IMR-90 (cell line): Measurements from ENCODE around the gene IL37. TPM values are rescaled to one million over a fixed set of nuclear protein-coding genes. Genes with fewer than 3 reads are reported as not detected.

ENCODE experiments used
- ATAC-seq: fragments of 200-7000 bp; cut with Tn5 transposase; 2 replicates; pipeline ENCODE4 v1.9.1; 2020; ENCODE audit warnings: low read depth, mild to moderate bottlenecking, moderate library complexity
- BruUV-seq: library from RNA; stranded (reverse); fragments of 400-500 nt; replicated peaks from 2 replicates; lab custom pipeline; 2021; lab: Mats Ljungman, UMichigan
- CTCF ChIA-PET: fragments of 300-600 bp; formaldehyde crosslinking; extraction: SDS; loops from one replicate; lab custom pipeline; 2021; ENCODE audit warnings: antibody characterized with exemption; lab: Yijun Ruan, JAX
- POLR2A ChIA-PET: fragments of 300-600 bp; sonication (Branson Sonifier 250); formaldehyde crosslinking; loops from one replicate; lab custom pipeline; 2022; ENCODE audit warnings: antibody characterized with exemption; ENCODE audit not compliant: unreplicated experiment; lab: Charles Lee
- DNase-seq: peaks from one replicate; pipeline ENCODE4 v3.0.0; 2013
- H2AFZ ChIP-seq: replicated peaks from 2 replicates; pipeline ENCODE3; 2013; ENCODE audit warnings: low read length, mild to moderate bottlenecking; ENCODE audit not compliant: poor library complexity
- H2AK5ac ChIP-seq: 2 replicates; pipeline ENCODE4 v1.6.1; 2013; ENCODE audit warnings: low read depth, low read length, inconsistent platforms
- H2AK9ac ChIP-seq: replicated peaks from 2 replicates; pipeline ENCODE3; 2013; ENCODE audit warnings: mild to moderate bottlenecking, low read depth, low read length, moderate library complexity; ENCODE audit not compliant: poor library complexity
- H2BK120ac ChIP-seq: 2 replicates; pipeline ENCODE4 v1.6.1; 2013; ENCODE audit warnings: low read depth, low read length, inconsistent platforms
- H2BK15ac ChIP-seq: 3 replicates; pipeline ENCODE4 v1.6.1; 2013; ENCODE audit warnings: low read depth, low read length, inconsistent platforms
- H2BK20ac ChIP-seq: 2 replicates; pipeline ENCODE4 v1.6.1; 2013; ENCODE audit warnings: low read depth, mild to moderate bottlenecking, inconsistent platforms, low read length, moderate library complexity
- H2BK5ac ChIP-seq: 2 replicates; pipeline ENCODE4 v1.6.1; 2013; ENCODE audit warnings: mild to moderate bottlenecking, low read depth, low read length, inconsistent platforms; ENCODE audit not compliant: poor library complexity, severe bottlenecking
- H3K14ac ChIP-seq: replicated peaks from 2 replicates; pipeline ENCODE4 v1.6.1; 2013; ENCODE audit warnings: low read depth, low read length, inconsistent platforms
- H3K18ac ChIP-seq: 2 replicates; pipeline ENCODE4 v1.6.1; 2013; ENCODE audit warnings: low read depth, low read length, control low read depth
- H3K23ac ChIP-seq: 2 replicates; pipeline ENCODE4 v1.6.1; 2013; ENCODE audit warnings: low read depth, low read length, inconsistent platforms
- H3K27ac ChIP-seq: 2 replicates; pipeline ENCODE4 v1.5.1; 2013; ENCODE audit warnings: mild to moderate bottlenecking, control low read depth, low read length; ENCODE audit not compliant: insufficient read depth
- H3K27me3 ChIP-seq: 2 replicates; pipeline ENCODE4 v1.6.1; 2013; ENCODE audit warnings: low read length; ENCODE audit not compliant: control insufficient read depth, insufficient read depth
- H3K36me3 ChIP-seq: 2 replicates; pipeline ENCODE4 v1.6.1; 2013; ENCODE audit warnings: low read length, mixed read lengths; ENCODE audit not compliant: control insufficient read depth, insufficient read depth
- H3K4ac ChIP-seq: 2 replicates; pipeline ENCODE4 v1.6.1; 2013; ENCODE audit warnings: low read depth, low read length, inconsistent platforms
- H3K4me1 ChIP-seq: 2 replicates; pipeline ENCODE4 v1.6.1; 2013; ENCODE audit warnings: low read length, mixed read lengths; ENCODE audit not compliant: control insufficient read depth, insufficient read depth
- H3K4me2 ChIP-seq: 2 replicates; pipeline ENCODE4 v1.6.1; 2013; ENCODE audit warnings: low read depth, mild to moderate bottlenecking, control low read depth, low read length, moderate library complexity
- H3K4me3 ChIP-seq: 2 replicates; pipeline ENCODE4 v1.5.1; 2013; ENCODE audit warnings: low read depth, mild to moderate bottlenecking, control low read depth, low read length, moderate library complexity; ENCODE audit not compliant: insufficient read depth
- H3K56ac ChIP-seq: 2 replicates; pipeline ENCODE4 v1.6.1; 2013; ENCODE audit warnings: low read length, inconsistent platforms; ENCODE audit not compliant: insufficient read depth; ENCODE audit errors: extremely low read depth
- H3K79me1 ChIP-seq, 2 experiments: 2 replicates each; pipeline ENCODE4 v1.6.1; 2013; ENCODE audit warnings: low read length in 2 of 2, inconsistent platforms in 1 of 2, low read depth in 1 of 2
- H3K9ac ChIP-seq: 2 replicates; pipeline ENCODE4 v1.6.1; 2013; ENCODE audit warnings: low read depth, low read length, control low read depth
- H3K9me1 ChIP-seq: 2 replicates; pipeline ENCODE4 v1.6.1; 2013; ENCODE audit warnings: low read length, inconsistent platforms; ENCODE audit not compliant: insufficient read depth
- H3K9me3 ChIP-seq: 2 replicates; pipeline ENCODE4 v1.6.1; 2013; ENCODE audit warnings: low read length; ENCODE audit not compliant: control insufficient read depth, insufficient read depth
- H4K20me1 ChIP-seq: 2 replicates; pipeline ENCODE4 v1.6.1; 2013; ENCODE audit warnings: low read length, inconsistent platforms; ENCODE audit not compliant: insufficient read depth
- H4K5ac ChIP-seq: 2 replicates; pipeline ENCODE4 v1.6.1; 2013; ENCODE audit warnings: mild to moderate bottlenecking, low read depth, low read length, control low read depth
- H4K8ac ChIP-seq, 2 experiments: 2 replicates each; pipeline ENCODE4 v1.6.1; 2013; ENCODE audit warnings: low read depth in 2 of 2, low read length in 2 of 2, control low read depth in 1 of 2, inconsistent platforms in 1 of 2
- H4K91ac ChIP-seq: 2 replicates; pipeline ENCODE4 v1.6.1; 2013; ENCODE audit warnings: low read depth, low read length, inconsistent platforms; ENCODE audit not compliant: insufficient read depth
- BHLHE40 ChIP-seq: fragments of 150-350 bp; IDR thresholded peaks from 2 replicates; pipeline ENCODE4 v1.6.1; 2016; ENCODE audit warnings: mild to moderate bottlenecking, low read depth, low read length
- CEBPB ChIP-seq: IDR thresholded peaks from 2 replicates; pipeline ENCODE4 v1.6.1; 2012; ENCODE audit warnings: low read depth, low read length, improper control_type of control experiment
- CTCF ChIP-seq: conservative IDR thresholded peaks from 2 replicates; pipeline ENCODE4 v1.5.1; 2012; ENCODE audit warnings: mild to moderate bottlenecking, low read depth, low read length, improper control_type of control experiment
- ELK1 ChIP-seq: fragments of 150-350 bp; IDR thresholded peaks from 2 replicates; pipeline ENCODE4 v1.6.1; 2016; ENCODE audit warnings: low read depth, mild to moderate bottlenecking, low read length, moderate library complexity, borderline replicate concordance
- FOS ChIP-seq: fragments of 150-350 bp; IDR thresholded peaks from 2 replicates; pipeline ENCODE4 v1.6.1; 2016; ENCODE audit warnings: low read depth, low read length
- MAFK ChIP-seq: IDR thresholded peaks from 2 replicates; pipeline ENCODE4 v1.6.1; 2012; ENCODE audit warnings: low read depth, low read length, improper control_type of control experiment
- MAZ ChIP-seq: IDR thresholded peaks from 2 replicates; pipeline ENCODE4 v1.6.1; 2012; ENCODE audit warnings: low read depth, mild to moderate bottlenecking, low read length, improper control_type of control experiment, moderate library complexity, borderline replicate concordance
- MXI1 ChIP-seq: IDR thresholded peaks from 2 replicates; pipeline ENCODE4 v1.6.1; 2012; ENCODE audit warnings: low read depth, mild to moderate bottlenecking, low read length, moderate library complexity, borderline replicate concordance
- NFE2L2 ChIP-seq: fragments of 150-350 bp; IDR thresholded peaks from 2 replicates; pipeline ENCODE4 v1.6.1; 2016; ENCODE audit warnings: low read depth, mild to moderate bottlenecking, low read length
- POLR2A ChIP-seq: IDR thresholded peaks from 2 replicates; pipeline ENCODE4 v1.6.1; 2012; ENCODE audit warnings: mild to moderate bottlenecking, low read depth, low read length
- RAD21 ChIP-seq: IDR thresholded peaks from 2 replicates; pipeline ENCODE4 v1.6.1; 2012; ENCODE audit warnings: low read length, improper control_type of control experiment
- RCOR1 ChIP-seq: IDR thresholded peaks from 2 replicates; pipeline ENCODE4 v1.6.1; 2012; ENCODE audit warnings: mild to moderate bottlenecking, low read length, improper control_type of control experiment; ENCODE audit not compliant: insufficient replicate concordance
- RFX5 ChIP-seq: IDR thresholded peaks from 2 replicates; pipeline ENCODE4 v1.8.0; 2012; ENCODE audit warnings: low read depth, mild to moderate bottlenecking, low read length, moderate library complexity
- SMC3 ChIP-seq: fragments of 150-350 bp; IDR thresholded peaks from 2 replicates; pipeline ENCODE4 v1.6.1; 2016; ENCODE audit warnings: low read depth, mild to moderate bottlenecking, antibody characterized with exemption, low read length, moderate library complexity
- WGBS, 2 experiments: methylation state at CpG; one replicate each; pipeline versions ENCODE4 v1.1.5 to v1.1.7; 2013; ENCODE audit warnings: missing lambda C conversion rate in 2 of 2; ENCODE audit not compliant: insufficient read length in 1 of 2; ENCODE audit errors: extremely low coverage in 2 of 2; 5-methylcytosine and 5-hydroxymethylcytosine counted together
- dilution Hi-C: fragments of 300-500 bp; cut with HindIII; formaldehyde crosslinking; loops from one replicate; pipeline ENCODE4 v1.14.3; 2018; ENCODE audit warnings: low sequenced_read_pairs; ENCODE audit not compliant: unreplicated experiment
- in situ Hi-C: fragments of 300-500 bp; cut with MboI; formaldehyde crosslinking; loops from 3 replicates; pipeline ENCODE4 v1.14.3; 2019; ENCODE audit warnings: low sequenced_read_pairs, inconsistent platforms, mixed read lengths
- intact Hi-C: fragments of 100-400 bp; cut with micrococcal nuclease; formaldehyde crosslinking; loops from 2 replicates; pipeline ENCODE4 v1.10.0; 2022
- polyA plus RNA-seq, 3 experiments: library from polyadenylated mRNA; depleted of rRNA; stranded (reverse); fragments of >200 nt; gene quantifications; 2 replicates each; pipeline ENCODE4 v1.2.3, GENCODE V29; 2012; ENCODE audit warnings: low replicate concordance in 1 of 3
- total RNA-seq: library from RNA; depleted of rRNA; stranded (reverse); fragments of >200 nt; gene quantifications from 2 replicates; pipeline ENCODE4 v1.2.3, GENCODE V29; 2012

The IL37 gene
- total and polyA plus RNA-seq, 2 of the 4 experiments (the other 2 are of a cell fraction): 0.15 TPM; not detected in 1

GRCh38 chr2:112883669-112884068 lies 27.3 kb upstream of the IL37 start:
- Histone ChIP-seq H4K91ac (no peak overlapping the region), H3K9me3 (no peaks in the 10 kb centered on the region), H3K79me1 (peaks cover 0 to 3% of the 10 kb centered on the region in 2 experiments; a peak in 2 of 4 replicates), H3K4ac (no peak overlapping the region), H2AK5ac (peak overlapping the region; percentile 61), H3K36me3 (no peaks in the 10 kb centered on the region), H3K14ac (no peak overlapping the region), H3K56ac (no peak overlapping the region), H2BK5ac (no peak overlapping the region), H3K9me1 (peaks cover 17% of the 10 kb centered on the region), H3K27me3 (no peaks in the 10 kb centered on the region), H3K4me1 (peaks cover 12% of the 10 kb centered on the region), H2BK15ac (no peak overlapping the region), H3K18ac (no peak overlapping the region), H3K4me3 (no peak overlapping the region), H2BK20ac (0 out of 2 replicates have a peak overlapping the region, but pooled peaks have one; percentile 77), H4K20me1 (no peaks in the 10 kb centered on the region), H3K27ac (no peak overlapping the region), H3K4me2 (no peak overlapping the region), H3K23ac (no peak overlapping the region), H2BK120ac (peak overlapping the region; percentile 32; the same call in 1 of the 2 replicates), H3K9ac (no peak overlapping the region), H4K8ac (no peak overlapping the region), H2AK9ac (no peak overlapping the region), H4K5ac (no peak overlapping the region), H2AFZ (no peak overlapping the region)
- TF ChIP-seq MXI1: no peak
- TF ChIP-seq RFX5: no peak
- no peak for TF ChIP-seq FOS
- no peak for TF ChIP-seq MAZ
- no peak for TF ChIP-seq ELK1
- no peak for TF ChIP-seq BHLHE40
- no peak for TF ChIP-seq CTCF
- no peak for TF ChIP-seq RAD21
- TF ChIP-seq NFE2L2: no peak
- no peak for TF ChIP-seq POLR2A
- no peak for TF ChIP-seq MAFK
- no peak for TF ChIP-seq CEBPB
- TF ChIP-seq RCOR1: no peak
- no peak for TF ChIP-seq SMC3
- in situ Hi-C loops (no loop called here), dilution Hi-C loops (no loop called here), intact Hi-C loops (loop anchor here (2.0 to 5.0 kb wide), 2 partner anchors 121 to 135 kb away; partner anchors contain the start of gene CKAP2L)
- CTCF ChIA-PET: no interaction called here
- no peak for DNase-seq
- BruUV-seq: no TSS peak
- POLR2A ChIA-PET: no interaction called here
- WGBS, 2 experiments: 86% methylated on average over 1 of the region's 2 CpGs; no CpG with 5 or more reads in 1 of the 2 experiments
- no peak for ATAC-seq
